HG03575 (cell line): ENCODE results near the gene AREG.
"Not testable (repeated sequence)": the region's sequence is repeated elsewhere in the genome, so short reads cannot be mapped to it uniquely, and the experiment has no call there.

Experiments used
- ATAC-seq: cut with Tn5 transposase; IDR thresholded peaks from one replicate; pipeline ENCODE4 v1.9.1; 2021; ENCODE audit not compliant: unreplicated experiment, insufficient number of reproducible peaks, low FRiP score; ENCODE audit errors: extremely low read depth

AREG gene

GRCh38 chr4:74444891-74445642, at the start of gene AREG:
Gene AREG (plus strand): TSS chr4:74445136. CDS start chr4:74445346, 210 bp downstream.
- no peak for ATAC-seq

- ATAC-seq = no peak
These were observed 49.3 kb upstream of the AREG start for GRCh38 chr4:74395633-74396032.

- ATAC-seq = no peak
These were observed 47.0 kb upstream of the AREG start for GRCh38 chr4:74397748-74398426.

GRCh38 chr4:74398894-74399589, 45.9 kb upstream of the AREG start:
- ATAC-seq = not testable (repeated sequence)

GRCh38 chr4:74400395-74400794, 44.5 kb upstream of the AREG start:
- ATAC-seq = no peak

GRCh38 chr4:74402692-74403456, 42.1 kb upstream of the AREG start:
- peak; percentile 85 for ATAC-seq

GRCh38 chr4:74407891-74408290, 37.0 kb upstream of the AREG start:
- no peak for ATAC-seq

GRCh38 chr4:74408639-74409038, 36.3 kb upstream of the AREG start:
- no peak for ATAC-seq

GRCh38 chr4:74410272-74410671, 34.7 kb upstream of the AREG start:
- no peak for ATAC-seq

GRCh38 chr4:74412225-74412624, 32.7 kb upstream of the AREG start:
- no peak for ATAC-seq

- ATAC-seq = no peak
These were observed 31.7 kb upstream of the AREG start for GRCh38 chr4:74413265-74413664.

- ATAC-seq = no peak
These were observed 30.7 kb upstream of the AREG start for GRCh38 chr4:74414149-74414809.

- no peak for ATAC-seq
These were observed 29.2 kb upstream of the AREG start for GRCh38 chr4:74415602-74416300.

GRCh38 chr4:74418063-74418670, 26.8 kb upstream of the AREG start:
- no peak for ATAC-seq

- ATAC-seq = no peak
These were observed 24.1 kb upstream of the AREG start for GRCh38 chr4:74420863-74421262.

- no peak for ATAC-seq
These were observed 21.8 kb upstream of the AREG start for GRCh38 chr4:74423104-74423503.

- ATAC-seq = no peak
These were observed 20.8 kb upstream of the AREG start for GRCh38 chr4:74424111-74424510.

- no peak for ATAC-seq
These were observed 18.8 kb upstream of the AREG start for GRCh38 chr4:74426101-74426500.
